ENCODE measurements around the gene CCSAP. TPM values are rescaled to one million over a fixed set of nuclear protein-coding genes. Genes with fewer than 3 reads are reported as not detected.

The CCSAP gene
- polyA plus RNA-seq, 1 of the 3 experiments (the other 2 are of a cell fraction), result 1.8 TPM

GRCh38 chr1:229344937-229345684, 2.3 kb upstream of the CCSAP start:
- TF ChIP-seq POLR2AphosphoS5 (IDR thresholded peaks at IDR 0.05; ENCODE audit: low read depth, low read length) (no peak), EP300 (IDR thresholded peaks at IDR 0.05; ENCODE audit: borderline replicate concordance in 1 of 2, low read depth in 1 of 2, low read length in 1 of 2) (no peak), MXI1 (IDR thresholded peaks at IDR 0.05; ENCODE audit: low read depth, low read length) (no peak), ELF1 (IDR thresholded peaks at IDR 0.05) (no peak), RFX5 (IDR thresholded peaks at IDR 0.05; ENCODE audit: low read length) (no peak), RAD21 (IDR thresholded peaks at IDR 0.05; ENCODE audit: low read length) (no peak), USF2 (IDR thresholded peaks at IDR 0.05; ENCODE audit: borderline replicate concordance, low read depth, low read length) (no peak), JUND (IDR thresholded peaks at IDR 0.05) (no peak), NFIC (IDR thresholded peaks at IDR 0.05; ENCODE audit: borderline replicate concordance) (no peak), RXRA (IDR thresholded peaks at IDR 0.05; ENCODE audit: borderline replicate concordance, low read depth) (no peak), NRF1 (IDR thresholded peaks at IDR 0.05; ENCODE audit: low read depth, low read length) (no peak), FOSL2 (IDR thresholded peaks at IDR 0.05; ENCODE audit: borderline replicate concordance, low read depth) (no peak), CHD2 (IDR thresholded peaks at IDR 0.05; ENCODE audit: low read length, partially characterized antibody) (no peak)
- Histone ChIP-seq H3K79me2 (ENCODE audit: insufficient read depth) (peaks cover 18% of the 10 kb centered on the region), H3K4me3 (ENCODE audit: low read depth in 2 of 2, low read length in 1 of 2) (no peak overlapping the region), H3K27ac (ENCODE audit: low read depth in 2 of 2, low read length in 1 of 2) (no peak overlapping the region), H3K9me2 (no peaks in the 10 kb centered on the region), H3K9me3 (no peaks in the 10 kb centered on the region), H3K9ac (no peak overlapping the region), H3F3A (replicated peaks; ENCODE audit: insufficient read depth) (peaks cover 7% of the 10 kb centered on the region), H3K36me3 (replicated peaks in 1 of 2; ENCODE audit: control insufficient read depth in 1 of 2, insufficient read depth in 2 of 2, low read length in 1 of 2) (no peaks in the 10 kb centered on the region), H3K4me1 (ENCODE audit: control insufficient read depth in 1 of 2, insufficient read depth in 2 of 2, low read depth in 1 of 2, low read length in 1 of 2) (peaks cover 0 to 8% of the 10 kb centered on the region in 2 experiments; a peak in 2 of 4 replicates), H3K27me3 (ENCODE audit: insufficient read depth) (peaks cover 9% of the 10 kb centered on the region; the same call in 1 of the 2 replicates), H4K20me1 (ENCODE audit: insufficient read depth) (no peaks in the 10 kb centered on the region), H3K4me2 (no peak overlapping the region), H2AFZ (ENCODE audit: low read depth) (no peak overlapping the region)
- CTCF ChIA-PET, result interaction anchor here (1.5 to 1.7 kb wide), 2 partner anchors 87 to 137 kb away, joined by 4 to 7 read pairs; no protein-coding TSS in a partner anchor
- WGBS (ENCODE audit: low lambda C conversion rate), result 73% methylated on average over 8 of the region's 8 CpGs
- POLR2A ChIA-PET, result no interaction called here
- no peak for DNase-seq

- POLR2A ChIA-PET, result no interaction called here
- Histone ChIP-seq H3K4me3 (ENCODE audit: low read depth in 2 of 2, low read length in 1 of 2) (no peak overlapping the region), H2AFZ (ENCODE audit: low read depth) (no peak overlapping the region), H3K9me3 (no peaks in the 10 kb centered on the region), H3K4me2 (no peak overlapping the region), H3K4me1 (ENCODE audit: control insufficient read depth in 1 of 2, insufficient read depth in 2 of 2, low read depth in 1 of 2, low read length in 1 of 2) (peaks cover 0 to 12% of the 10 kb centered on the region in 2 experiments; a peak in 2 of 4 replicates), H3K9me2 (no peaks in the 10 kb centered on the region), H3K9ac (no peak overlapping the region), H3K27ac (ENCODE audit: low read depth in 2 of 2, low read length in 1 of 2) (no peak overlapping the region), H3K27me3 (ENCODE audit: insufficient read depth) (peaks cover 9% of the 10 kb centered on the region; the same call in 1 of the 2 replicates), H4K20me1 (ENCODE audit: insufficient read depth) (no peaks in the 10 kb centered on the region), H3K79me2 (ENCODE audit: insufficient read depth) (peaks cover 27% of the 10 kb centered on the region), H3K36me3 (replicated peaks in 1 of 2; ENCODE audit: control insufficient read depth in 1 of 2, insufficient read depth in 2 of 2, low read length in 1 of 2) (no peaks in the 10 kb centered on the region), H3F3A (replicated peaks; ENCODE audit: insufficient read depth) (peaks cover 7% of the 10 kb centered on the region)
- CTCF ChIA-PET, result interaction anchor here (1.1 to 1.7 kb wide), 3 partner anchors 10 to 138 kb away, joined by 4 to 7 read pairs (median 5); no protein-coding TSS in a partner anchor
- 92% methylated on average over 16 of the region's 16 CpGs for WGBS (ENCODE audit: low lambda C conversion rate)
- DNase-seq, result no peak
- TF ChIP-seq ZBTB33 (IDR thresholded peaks at IDR 0.05; ENCODE audit: borderline replicate concordance, low read depth) (no peak), EZH2phosphoT487 (IDR thresholded peaks at IDR 0.05; ENCODE audit: borderline replicate concordance, low read depth) (no peak), NFIC (IDR thresholded peaks at IDR 0.05; ENCODE audit: borderline replicate concordance) (no peak), ELF1 (IDR thresholded peaks at IDR 0.05) (no peak), PBX3 (IDR thresholded peaks at IDR 0.05) (no peak), CTCF (IDR thresholded peaks at IDR 0.05) (no peak), EP300 (IDR thresholded peaks at IDR 0.05; ENCODE audit: borderline replicate concordance in 1 of 2, low read depth in 1 of 2, low read length in 1 of 2) (no peak), MEF2A (IDR thresholded peaks at IDR 0.05; ENCODE audit: borderline replicate concordance, low read depth) (no peak)
Measured at GRCh38 chr1:229344139-229344538, 1.3 kb upstream of the CCSAP start.
